Thoracic aorta (tissue), 2 donors: ENCODE results near the gene MYO1D. TPM values are rescaled to one million over a fixed set of nuclear protein-coding genes. Genes with fewer than 3 reads are reported as not detected.

Experiments used
- ATAC-seq: fragments of 150-250 bp; one replicate; pipeline ENCODE4 v1.8.0; 2017; ENCODE audit warnings: low read depth; ENCODE audit not compliant: insufficient number of reproducible peaks, low FRiP score
- DNase-seq: peaks from one replicate; pipeline ENCODE4 v3.0.0-alpha.2; 2020; ENCODE audit warnings: low spot score
- H3K27ac ChIP-seq, 2 donors: fragments of 200-600 bp; sonication (generic); 1 replicate in 1 of 2; 2 replicates in 1 of 2; pipeline ENCODE4 v1.5.1; 2016; ENCODE audit warnings: mild to moderate bottlenecking in 2 of 2, moderate library complexity in 2 of 2
- H3K27me3 ChIP-seq: fragments of 200-600 bp; sonication (generic); replicated peaks from 2 replicates; pipeline ENCODE4 v1.6.0; 2016; ENCODE audit warnings: mild to moderate bottlenecking; ENCODE audit not compliant: insufficient read depth
- H3K36me3 ChIP-seq: fragments of 200-600 bp; sonication (generic); one replicate; pipeline ENCODE4 v1.5.1; 2016
- H3K4me1 ChIP-seq, 2 donors: fragments of 200-600 bp; sonication (generic); 1 replicate in 1 of 2; 2 replicates in 1 of 2; pipeline versions ENCODE4 v1.5.1 to v1.6.0; 2016; ENCODE audit warnings: low read depth in 2 of 2, mild to moderate bottlenecking in 1 of 2; ENCODE audit not compliant: control insufficient read depth in 1 of 2
- H3K4me3 ChIP-seq: fragments of 200-600 bp; sonication (generic); 2 replicates; pipeline ENCODE4 v1.5.1; 2016; ENCODE audit warnings: mild to moderate bottlenecking
- H3K9me3 ChIP-seq: fragments of 200-600 bp; sonication (generic); 2 replicates; pipeline ENCODE4 v1.5.1; 2016
- total RNA-seq, 2 donors: library from RNA; depleted of rRNA; stranded (reverse); fragments of >200 nt; gene quantifications; one replicate each; pipeline versions ENCODE4 v1.1.0 to v1.2.3, GENCODE V29; 2016
- TF ChIP-seq, protein P1 (sequence below): fragments of 200-600 bp; sonication (generic); IDR thresholded peaks from one replicate; pipeline ENCODE4 v1.5.1; 2019; ENCODE audit warnings: antibody characterized with exemption

MYO1D gene
- total RNA-seq, 2 donors from 2014 or later = 257 to 370 TPM

GRCh38 chr17:32493571-32493970 is 383.4 kb downstream of the MYO1D start:
- Histone ChIP-seq H3K27ac (no peak overlapping the region), H3K4me3 (no peak overlapping the region), H3K27me3 (no peaks in the 10 kb centered on the region), H3K36me3 (peaks cover 10% of the 10 kb centered on the region), H3K4me1 (peaks cover 30 to 44% of the 10 kb centered on the region in 2 donors), H3K9me3 (no peaks in the 10 kb centered on the region)
- ATAC-seq (no peak), DNase-seq (no peak)
- TF ChIP-seq, protein P1, sequence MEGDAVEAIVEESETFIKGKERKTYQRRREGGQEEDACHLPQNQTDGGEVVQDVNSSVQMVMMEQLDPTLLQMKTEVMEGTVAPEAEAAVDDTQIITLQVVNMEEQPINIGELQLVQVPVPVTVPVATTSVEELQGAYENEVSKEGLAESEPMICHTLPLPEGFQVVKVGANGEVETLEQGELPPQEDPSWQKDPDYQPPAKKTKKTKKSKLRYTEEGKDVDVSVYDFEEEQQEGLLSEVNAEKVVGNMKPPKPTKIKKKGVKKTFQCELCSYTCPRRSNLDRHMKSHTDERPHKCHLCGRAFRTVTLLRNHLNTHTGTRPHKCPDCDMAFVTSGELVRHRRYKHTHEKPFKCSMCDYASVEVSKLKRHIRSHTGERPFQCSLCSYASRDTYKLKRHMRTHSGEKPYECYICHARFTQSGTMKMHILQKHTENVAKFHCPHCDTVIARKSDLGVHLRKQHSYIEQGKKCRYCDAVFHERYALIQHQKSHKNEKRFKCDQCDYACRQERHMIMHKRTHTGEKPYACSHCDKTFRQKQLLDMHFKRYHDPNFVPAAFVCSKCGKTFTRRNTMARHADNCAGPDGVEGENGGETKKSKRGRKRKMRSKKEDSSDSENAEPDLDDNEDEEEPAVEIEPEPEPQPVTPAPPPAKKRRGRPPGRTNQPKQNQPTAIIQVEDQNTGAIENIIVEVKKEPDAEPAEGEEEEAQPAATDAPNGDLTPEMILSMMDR = no peak

GRCh38 chr17:32492648-32493289 is 384.2 kb downstream of the MYO1D start:
- DNase-seq = no peak
- ATAC-seq = no peak
- Histone ChIP-seq H3K4me1 (peaks cover 30 to 45% of the 10 kb centered on the region in 2 donors), H3K36me3 (peaks cover 10% of the 10 kb centered on the region), H3K27me3 (no peaks in the 10 kb centered on the region), H3K27ac (no peak overlapping the region), H3K9me3 (no peaks in the 10 kb centered on the region), H3K4me3 (no peak overlapping the region)
- TF ChIP-seq, protein P1 = no peak

- no peaks in the 10 kb centered on the region for H3K9me3 ChIP-seq
- TF ChIP-seq, protein P1 = no peak
- H3K27ac ChIP-seq = no peak overlapping the region
- H3K4me3 ChIP-seq = no peak overlapping the region
- peaks cover 28 to 44% of the 10 kb centered on the region in 2 donors for H3K4me1 ChIP-seq
- peaks cover 10% of the 10 kb centered on the region for H3K36me3 ChIP-seq
- H3K27me3 ChIP-seq = no peaks in the 10 kb centered on the region
- no peak for ATAC-seq
- no peak for DNase-seq
Measured at GRCh38 chr17:32492264-32492589, 384.7 kb downstream of the MYO1D start.

GRCh38 chr17:32491371-32492263 is 385.3 kb downstream of the MYO1D start:
- H3K36me3 ChIP-seq = peaks cover 10% of the 10 kb centered on the region
- no peak overlapping the region for H3K27ac ChIP-seq
- peaks cover 26 to 38% of the 10 kb centered on the region in 2 donors for H3K4me1 ChIP-seq
- H3K27me3 ChIP-seq = no peaks in the 10 kb centered on the region
- ATAC-seq (no peak), DNase-seq (no peak)
- no peaks in the 10 kb centered on the region for H3K9me3 ChIP-seq
- TF ChIP-seq, protein P1 = no peak
- no peak overlapping the region for H3K4me3 ChIP-seq

- ATAC-seq = no peak
- TF ChIP-seq, protein P1 = no peak
Measured at GRCh38 chr17:32490101-32490482, 386.8 kb downstream of the MYO1D start.

More at GRCh38 chr17:32490101-32490482, 386.8 kb downstream of the MYO1D start:
- Histone ChIP-seq H3K4me3 (no peak overlapping the region), H3K27me3 (no peaks in the 10 kb centered on the region), H3K4me1 (peaks cover 10 to 29% of the 10 kb centered on the region in 2 donors), H3K36me3 (peaks cover 10% of the 10 kb centered on the region), H3K9me3 (no peaks in the 10 kb centered on the region), H3K27ac (no peak overlapping the region)
- DNase-seq = no peak
